Upper lobe of right lung (tissue), 1 donor: ENCODE measurements around the gene ELAC2. TPM values are rescaled to one million over a fixed set of nuclear protein-coding genes. Genes with fewer than 3 reads are reported as not detected.

Experiments used
- ATAC-seq: fragments of 200-7000 bp; cut with Tn5 transposase; one replicate; pipeline ENCODE4 v1.9.1; 2020; ENCODE audit warnings: mild to moderate bottlenecking, moderate library complexity
- DNase-seq: peaks from one replicate; pipeline ENCODE4 v3.0.0-alpha.2; 2020
- H3K27ac ChIP-seq: fragments of 200-600 bp; one replicate; pipeline ENCODE4 v1.8.0; 2022
- H3K27me3 ChIP-seq: fragments of 200-600 bp; one replicate; pipeline ENCODE4 v1.8.0; 2022; ENCODE audit warnings: mild to moderate bottlenecking
- H3K36me3 ChIP-seq: fragments of 200-600 bp; one replicate; pipeline ENCODE4 v1.8.0; 2022
- H3K4me1 ChIP-seq: fragments of 200-600 bp; one replicate; pipeline ENCODE4 v1.8.0; 2022
- H3K4me3 ChIP-seq: fragments of 200-600 bp; one replicate; pipeline ENCODE4 v1.8.0; 2022; ENCODE audit warnings: mild to moderate bottlenecking
- H3K9me3 ChIP-seq: fragments of 200-600 bp; one replicate; pipeline ENCODE4 v1.8.0; 2022
- intact Hi-C: fragments of 100-400 bp; cut with DNase I; formaldehyde crosslinking; loops from one replicate; pipeline ENCODE4 v1.11.0; 2022
- total RNA-seq: library from RNA; stranded (reverse); fragmentation: NEBNext Ultra II Directional; extraction: Animal tissue kit (Norgen Biotek cat#: 25700); gene quantifications from one replicate; pipeline ENCODE4 v1.2.1, GENCODE V29; 2021
- TF ChIP-seq, protein P1 (sequence below): fragments of 200-600 bp; IDR thresholded peaks from one replicate; pipeline ENCODE4 v1.8.0; 2022; ENCODE audit warnings: antibody characterized with exemption
- donor health status: DM: no; HTN: yes; CAD: no; lungs with severe emphysema.

The ELAC2 gene
- total RNA-seq, 1 donor from 2014 or later: 35.3 TPM

DNA sequence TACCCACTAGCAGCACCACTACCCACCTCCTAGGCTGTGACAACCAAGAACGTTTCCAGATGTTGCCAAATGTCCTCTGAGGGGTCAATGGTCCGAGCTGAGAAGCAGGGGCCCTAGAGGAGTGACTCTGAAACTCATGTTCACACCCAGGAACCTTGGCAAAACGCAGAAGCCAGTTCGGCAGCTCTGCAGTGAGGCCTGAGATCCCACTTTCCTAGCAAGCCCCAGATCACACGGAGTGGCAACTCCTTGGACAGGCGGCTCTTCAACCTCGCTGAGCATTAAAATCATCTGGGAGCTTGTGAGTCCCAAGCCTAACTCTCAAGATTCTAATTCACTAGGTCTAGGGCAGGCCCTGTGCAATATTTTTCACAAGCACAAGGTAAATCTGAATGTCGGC lies 17.3 kb downstream of the ELAC2 start:
- Histone ChIP-seq H3K9me3 (no peaks in the 10 kb centered on the region), H3K4me3 (no peak overlapping the region), H3K36me3 (peaks cover 99% of the 10 kb centered on the region), H3K4me1 (no peaks in the 10 kb centered on the region), H3K27me3 (no peaks in the 10 kb centered on the region), H3K27ac (no peak overlapping the region)
- ATAC-seq (no peak), DNase-seq (no peak)
- TF ChIP-seq, protein P1, sequence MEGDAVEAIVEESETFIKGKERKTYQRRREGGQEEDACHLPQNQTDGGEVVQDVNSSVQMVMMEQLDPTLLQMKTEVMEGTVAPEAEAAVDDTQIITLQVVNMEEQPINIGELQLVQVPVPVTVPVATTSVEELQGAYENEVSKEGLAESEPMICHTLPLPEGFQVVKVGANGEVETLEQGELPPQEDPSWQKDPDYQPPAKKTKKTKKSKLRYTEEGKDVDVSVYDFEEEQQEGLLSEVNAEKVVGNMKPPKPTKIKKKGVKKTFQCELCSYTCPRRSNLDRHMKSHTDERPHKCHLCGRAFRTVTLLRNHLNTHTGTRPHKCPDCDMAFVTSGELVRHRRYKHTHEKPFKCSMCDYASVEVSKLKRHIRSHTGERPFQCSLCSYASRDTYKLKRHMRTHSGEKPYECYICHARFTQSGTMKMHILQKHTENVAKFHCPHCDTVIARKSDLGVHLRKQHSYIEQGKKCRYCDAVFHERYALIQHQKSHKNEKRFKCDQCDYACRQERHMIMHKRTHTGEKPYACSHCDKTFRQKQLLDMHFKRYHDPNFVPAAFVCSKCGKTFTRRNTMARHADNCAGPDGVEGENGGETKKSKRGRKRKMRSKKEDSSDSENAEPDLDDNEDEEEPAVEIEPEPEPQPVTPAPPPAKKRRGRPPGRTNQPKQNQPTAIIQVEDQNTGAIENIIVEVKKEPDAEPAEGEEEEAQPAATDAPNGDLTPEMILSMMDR: no peak
- intact Hi-C loops: no loop called here

DNA sequence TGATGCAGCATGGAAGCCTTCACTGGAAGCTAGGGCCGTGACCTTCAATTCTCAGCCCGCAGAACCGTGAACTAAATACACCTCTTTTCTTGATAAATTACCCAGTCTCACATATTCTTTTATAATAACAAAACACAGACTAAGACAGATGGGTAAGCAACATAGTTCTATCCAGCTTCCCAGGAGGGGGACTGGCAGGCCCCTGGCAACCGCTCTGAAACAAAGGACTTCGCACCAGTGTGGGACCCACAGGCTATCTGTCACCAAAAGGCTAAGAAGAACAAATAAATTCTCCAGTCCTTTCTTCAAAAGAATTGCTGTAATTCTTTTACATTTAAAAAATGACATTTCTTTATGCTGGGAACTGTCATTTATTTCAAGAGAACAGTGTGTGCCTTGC lies 19.0 kb downstream of the ELAC2 start:
- Histone ChIP-seq H3K9me3 (no peaks in the 10 kb centered on the region), H3K27me3 (no peaks in the 10 kb centered on the region), H3K27ac (no peak overlapping the region), H3K4me3 (no peak overlapping the region), H3K36me3 (peaks cover 99% of the 10 kb centered on the region), H3K4me1 (no peaks in the 10 kb centered on the region)
- DNase-seq (no peak), ATAC-seq (no peak)
- intact Hi-C loops: no loop called here
- TF ChIP-seq, protein P1: no peak

DNA sequence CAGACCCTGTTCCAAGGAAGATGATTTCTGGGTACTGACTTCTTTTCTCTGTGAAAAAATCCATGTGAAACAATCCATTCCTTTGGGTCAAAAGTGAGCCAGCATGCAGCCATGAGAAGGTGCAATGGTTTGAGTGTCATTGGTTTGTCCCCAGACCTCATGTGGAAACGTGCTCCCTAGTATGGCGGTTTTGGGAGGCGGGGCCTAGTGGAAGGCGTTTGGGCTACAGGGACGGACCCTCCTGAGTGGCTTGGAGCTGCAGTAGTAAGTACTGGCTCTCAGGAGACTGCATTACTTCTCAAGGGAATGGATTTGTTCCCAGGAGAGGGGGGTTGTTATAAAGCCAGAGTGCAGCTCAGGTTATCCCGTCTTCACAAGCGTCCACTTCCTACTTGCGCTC lies 19.4 kb downstream of the ELAC2 start:
- Histone ChIP-seq H3K36me3 (peaks cover 99% of the 10 kb centered on the region), H3K4me1 (no peaks in the 10 kb centered on the region), H3K27ac (no peak overlapping the region), H3K9me3 (no peaks in the 10 kb centered on the region), H3K4me3 (no peak overlapping the region), H3K27me3 (no peaks in the 10 kb centered on the region)
- TF ChIP-seq, protein P1: no peak
- intact Hi-C loops: no loop called here
- DNase-seq (no peak), ATAC-seq (no peak)

DNA sequence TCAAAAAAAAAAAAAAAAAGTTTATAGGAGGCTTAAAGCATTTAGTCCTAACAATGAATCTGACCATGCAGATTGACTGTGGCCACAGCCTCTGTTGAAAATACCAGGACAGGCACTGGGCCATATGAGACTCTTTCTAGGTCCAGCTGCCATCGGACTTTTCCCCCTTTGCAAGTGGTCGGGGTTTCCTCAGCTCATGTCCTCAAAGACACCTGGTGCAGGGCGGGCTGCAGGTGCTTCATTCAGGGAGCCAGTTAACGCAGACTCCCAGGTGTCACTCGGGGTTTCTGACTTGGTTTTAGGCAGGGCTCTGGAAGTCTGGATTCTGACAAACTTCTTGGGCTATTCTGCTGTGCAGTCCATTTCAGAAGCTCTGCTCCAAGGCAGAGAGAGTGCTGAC lies 20.9 kb downstream of the ELAC2 start:
- no peak for ATAC-seq
- no peak overlapping the region for H3K27ac ChIP-seq
- no peak for DNase-seq
- no peak overlapping the region for H3K4me3 ChIP-seq
- H3K4me1 ChIP-seq: no peaks in the 10 kb centered on the region
- TF ChIP-seq, protein P1: no peak
- intact Hi-C loops: no loop called here
- H3K36me3 ChIP-seq: peaks cover 100% of the 10 kb centered on the region
- no peaks in the 10 kb centered on the region for H3K9me3 ChIP-seq
- H3K27me3 ChIP-seq: no peaks in the 10 kb centered on the region

DNA sequence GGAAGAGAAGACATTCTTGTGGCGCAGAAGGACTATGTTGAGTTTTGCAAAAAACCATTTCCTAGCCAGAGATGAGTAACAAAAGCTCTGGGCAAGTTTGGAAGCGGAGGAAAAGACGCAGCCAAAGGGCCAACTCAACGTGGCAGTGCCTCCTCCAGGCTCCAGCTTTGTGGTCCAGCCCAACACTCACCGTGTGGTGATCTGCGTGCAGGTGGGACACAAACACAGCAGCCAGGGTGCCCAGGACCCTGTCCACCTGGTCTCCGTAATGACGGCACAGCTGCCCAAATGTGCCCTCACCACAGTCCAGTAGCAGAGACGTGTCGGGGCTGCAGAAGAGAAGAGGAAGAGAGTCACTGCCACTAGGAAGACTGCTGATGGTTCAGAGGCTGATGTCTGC lies 21.5 kb downstream of the ELAC2 start:
- intact Hi-C loops: no loop called here
- Histone ChIP-seq H3K4me1 (no peaks in the 10 kb centered on the region), H3K4me3 (no peak overlapping the region), H3K9me3 (no peaks in the 10 kb centered on the region), H3K36me3 (peaks cover 100% of the 10 kb centered on the region), H3K27me3 (no peaks in the 10 kb centered on the region), H3K27ac (no peak overlapping the region)
- DNase-seq: no peak
- ATAC-seq: no peak
- TF ChIP-seq, protein P1: no peak

DNA sequence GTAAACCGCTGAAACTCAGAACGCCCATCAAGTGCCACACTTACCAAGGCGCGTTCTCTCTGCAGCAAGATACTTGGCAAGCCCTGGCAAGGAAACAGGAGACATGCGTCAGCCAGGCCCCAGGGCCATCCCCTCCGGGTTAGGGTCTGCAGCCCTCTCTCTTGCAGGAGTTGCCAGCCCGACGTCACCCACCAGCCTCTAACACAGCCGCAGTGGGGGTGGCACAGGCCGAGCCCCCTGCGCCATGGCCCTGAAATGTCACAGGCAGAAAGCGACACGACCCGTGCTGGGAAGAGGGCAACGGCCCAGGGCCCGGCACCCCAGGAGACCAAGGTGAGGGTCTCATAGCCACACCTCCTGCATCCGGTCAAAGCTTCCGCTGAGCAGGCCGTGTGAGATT lies 21.9 kb downstream of the ELAC2 start:
- peaks cover 100% of the 10 kb centered on the region for H3K36me3 ChIP-seq
- no peak overlapping the region for H3K4me3 ChIP-seq
- H3K27me3 ChIP-seq: no peaks in the 10 kb centered on the region
- intact Hi-C loops: no loop called here
- no peak overlapping the region for H3K27ac ChIP-seq
- H3K9me3 ChIP-seq: no peaks in the 10 kb centered on the region
- TF ChIP-seq, protein P1: no peak
- no peak for ATAC-seq
- DNase-seq: no peak
- no peaks in the 10 kb centered on the region for H3K4me1 ChIP-seq
